Endothelial cell of umbilical vein (primary cell): ENCODE measurements around the gene MRTO4. TPM values are rescaled to one million over a fixed set of nuclear protein-coding genes. Genes with fewer than 3 reads are reported as not detected.
"Not testable (repeated sequence)": the region's sequence is repeated elsewhere in the genome, so short reads cannot be mapped to it uniquely, and the experiment has no call there.

Experiments used
- BruUV-seq: library from RNA; stranded (reverse); fragments of 400-500 nt; replicated peaks from 2 replicates; lab custom pipeline; 2021; lab: Mats Ljungman, UMichigan
- CTCF ChIA-PET: fragments of 300-600, 350-600 bp; sonication (Branson Sonifier 250); formaldehyde crosslinking; loops from one replicate; lab custom pipeline; 2021; ENCODE audit warnings: antibody characterized with exemption, inconsistent platforms; lab: Charles Lee
- POLR2A ChIA-PET: fragments of 300-600, 350-600 bp; sonication (Branson Sonifier 250); formaldehyde crosslinking; loops from one replicate; lab custom pipeline; 2021; ENCODE audit warnings: antibody characterized with exemption, inconsistent platforms; lab: Charles Lee
- DNase-seq: peaks from one replicate; pipeline ENCODE4 v3.0.0-alpha.2; 2011; ENCODE audit warnings: low read depth, low spot score
- FAIRE-seq: peaks from 2 replicates; lab custom pipeline; 2011; peaks lifted over from hg19 to GRCh38; lab: Jason Lieb, UNC
- H2AFZ ChIP-seq: 2 replicates; pipeline ENCODE4 v1.6.0; 2012; ENCODE audit warnings: low read depth, low read length, control low read depth, inconsistent platforms
- H3K27ac ChIP-seq: 2 replicates; pipeline ENCODE4 v1.5.1; 2011; ENCODE audit warnings: low read depth, mild to moderate bottlenecking, control low read depth, low read length, moderate library complexity; ENCODE audit not compliant: insufficient read depth
- H3K27me3 ChIP-seq, 2 experiments: 2 replicates each; pipeline versions ENCODE4 v1.6.0 to v1.6.1; 2011; ENCODE audit warnings: low read length in 2 of 2, mixed read lengths in 1 of 2; ENCODE audit not compliant: control insufficient read depth in 2 of 2, insufficient read depth in 2 of 2
- H3K36me3 ChIP-seq, 2 experiments: 2 replicates in 1 of 2; 3 replicates in 1 of 2; pipeline ENCODE4 v1.5.1; 2011; ENCODE audit warnings: low read length in 2 of 2, mild to moderate bottlenecking in 1 of 2, moderate library complexity in 1 of 2; ENCODE audit not compliant: control insufficient read depth in 2 of 2, insufficient read depth in 2 of 2; ENCODE audit errors: extremely low read depth in 1 of 2
- H3K4me1 ChIP-seq: 3 replicates; pipeline ENCODE4 v1.5.1; 2011; ENCODE audit warnings: mild to moderate bottlenecking, low read length; ENCODE audit not compliant: control insufficient read depth, insufficient read depth; ENCODE audit errors: extremely low read depth
- H3K4me2 ChIP-seq: 2 replicates; pipeline ENCODE4 v1.6.1; 2011; ENCODE audit warnings: low read length, control low read depth, mixed read lengths; ENCODE audit not compliant: insufficient read depth
- H3K4me3 ChIP-seq, 3 experiments: fragments of 200-600 bp in 1 of 3; sonication (generic), shearing (Covaris generic) in 1 of 3; replicated peaks in 1 of 3; 2 replicates each; pipeline ENCODE4 v1.5.1; 2011 to 2016; ENCODE audit warnings: control low read depth in 3 of 3, low read length in 3 of 3, mild to moderate bottlenecking in 2 of 3, inconsistent platforms in 1 of 3, low read depth in 1 of 3, moderate library complexity in 1 of 3; ENCODE audit not compliant: insufficient read depth in 1 of 3
- H3K79me2 ChIP-seq: 2 replicates; pipeline ENCODE4 v1.6.0; 2012; ENCODE audit warnings: low read length, inconsistent platforms; ENCODE audit not compliant: control insufficient read depth, insufficient read depth
- H3K9ac ChIP-seq: replicated peaks from 2 replicates; pipeline ENCODE3; 2011; ENCODE audit warnings: low read length, control low read depth; ENCODE audit not compliant: insufficient read depth; ENCODE audit errors: extremely low read depth
- H3K9me1 ChIP-seq: replicated peaks from 3 replicates; pipeline ENCODE4 v1.6.0; 2011; ENCODE audit warnings: mild to moderate bottlenecking, low read length; ENCODE audit not compliant: control insufficient read depth, insufficient read depth; ENCODE audit errors: extremely low read depth
- H3K9me3 ChIP-seq: replicated peaks from 2 replicates; pipeline ENCODE4 v1.5.1; 2012; ENCODE audit warnings: low read length, inconsistent platforms; ENCODE audit not compliant: control insufficient read depth, insufficient read depth
- H4K20me1 ChIP-seq: replicated peaks from 2 replicates; pipeline ENCODE3; 2011; ENCODE audit warnings: mild to moderate bottlenecking, low read length; ENCODE audit not compliant: control insufficient read depth, insufficient read depth; ENCODE audit errors: extremely low read depth
- EZH2 ChIP-seq: IDR thresholded peaks from 2 replicates; pipeline ENCODE4 v1.6.1; 2012; ENCODE audit warnings: borderline replicate concordance, low read depth, mild to moderate bottlenecking, moderate library complexity, low read length, inconsistent platforms; ENCODE audit not compliant: severe bottlenecking
- FOS ChIP-seq: IDR thresholded peaks from 2 replicates; pipeline ENCODE4 v1.6.1; 2011; ENCODE audit warnings: mild to moderate bottlenecking, low read length, moderate library complexity, borderline replicate concordance; ENCODE audit not compliant: insufficient read depth
- GATA2 ChIP-seq: IDR thresholded peaks from 2 replicates; pipeline ENCODE4 v1.7.0; 2011; ENCODE audit warnings: low read depth, mild to moderate bottlenecking, moderate library complexity, mixed read lengths, low read length; ENCODE audit not compliant: insufficient read length, insufficient read depth
- JUN ChIP-seq: IDR thresholded peaks from 2 replicates; pipeline ENCODE4 v1.6.1; 2011; ENCODE audit warnings: borderline replicate concordance, low read depth; ENCODE audit not compliant: insufficient read length, insufficient read depth
- MYC ChIP-seq: IDR thresholded peaks from one replicate; pipeline ENCODE4 v1.6.1; 2011; ENCODE audit warnings: mild to moderate bottlenecking, low read depth, low read length
- POLR2A ChIP-seq: IDR thresholded peaks from 2 replicates; pipeline ENCODE4 v1.6.1; 2012; ENCODE audit warnings: low read depth, mild to moderate bottlenecking, control low read depth, low read length
- POLR2AphosphoS5 ChIP-seq: IDR thresholded peaks from 2 replicates; pipeline ENCODE4 v1.6.1; 2012; ENCODE audit warnings: low read depth, mild to moderate bottlenecking, control low read depth, low read length, moderate library complexity; ENCODE audit not compliant: insufficient read depth
- dilution Hi-C: fragments of 300-500 bp; cut with MboI; formaldehyde crosslinking; loops from one replicate; pipeline ENCODE4 v1.15.0; 2019; ENCODE audit warnings: low sequenced_read_pairs; ENCODE audit not compliant: extremely low pct_ligation_motif_present
- intact Hi-C: fragments of 100-400 bp; cut with micrococcal nuclease; formaldehyde crosslinking; loops from one replicate; pipeline ENCODE4 v1.10.0; 2022
- polyA plus RNA-seq, 4 experiments: library from polyadenylated mRNA; depleted of rRNA in 3 of 4; stranded (reverse) in 3 of 4; unstranded in 1 of 4; fragments of >200 nt; gene quantifications; 2 replicates each; pipeline versions ENCODE4 v1.2.1 to v1.2.3, GENCODE V29; 2011 to 2012; ENCODE audit warnings: missing spikeins in 1 of 4
- total RNA-seq: library from RNA; stranded (reverse); gene quantifications from 2 replicates; pipeline ENCODE4 v1.2.3, GENCODE V29; 2021
- TF ChIP-seq, protein P1 (sequence below), 2 donors: IDR thresholded peaks; 1 replicate in 1 of 2; 2 replicates in 1 of 2; pipeline ENCODE4 v1.5.1; 2011; ENCODE audit warnings: low read length in 2 of 2, mild to moderate bottlenecking in 2 of 2, moderate library complexity in 2 of 2, control low read depth in 1 of 2, inconsistent platforms in 1 of 2, low read depth in 1 of 2; ENCODE audit not compliant: insufficient read depth in 1 of 2; ENCODE audit errors: extremely low read depth in 1 of 2
- TF ChIP-seq, protein P2 (sequence below): IDR thresholded peaks from 2 replicates; pipeline ENCODE4 v1.6.1; 2011; ENCODE audit not compliant: insufficient read depth, insufficient read length

Gene MRTO4
- total and polyA plus RNA-seq, 2 donors (not counting 3 experiments of a cell fraction or from before 2014, with no cell fraction given): 33.6 to 49.4 TPM

DNA sequence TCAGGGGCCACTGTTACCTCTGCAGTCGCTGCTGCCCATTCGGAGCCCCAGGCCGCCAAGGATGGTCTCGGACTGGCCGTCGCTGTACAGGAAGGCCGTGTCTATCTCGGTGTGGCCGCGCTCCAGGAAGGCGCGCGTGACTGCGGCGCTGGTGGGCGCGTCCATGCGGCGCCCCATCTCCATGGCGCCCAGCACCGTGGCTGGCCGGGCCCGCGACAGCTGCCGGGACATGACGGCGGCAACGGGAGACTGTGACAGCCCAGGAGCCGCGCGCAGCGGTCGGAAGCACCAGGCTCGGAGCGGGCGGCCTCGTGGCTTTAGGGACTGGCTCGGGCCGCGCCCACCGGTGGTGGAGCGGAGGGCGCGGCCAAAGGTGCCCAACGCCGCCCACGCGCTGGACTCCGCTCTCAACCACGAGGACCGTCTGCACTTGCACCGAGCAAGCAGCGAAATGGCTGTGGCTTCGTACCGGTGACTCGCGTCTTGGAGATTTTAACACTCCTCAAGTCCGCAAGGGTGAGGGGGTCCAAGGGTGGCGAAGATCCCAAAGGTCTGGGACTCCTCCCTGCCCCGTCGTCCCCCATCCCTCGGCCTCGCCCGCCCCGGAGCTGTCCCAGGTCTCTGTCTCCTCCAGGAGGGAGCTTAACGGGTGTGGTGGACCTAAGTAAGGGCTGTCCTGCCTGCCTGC is 22.4 kb downstream of the MRTO4 start:
- POLR2A ChIA-PET: not testable (repeated sequence)
- H2AFZ ChIP-seq: peak overlapping the region; percentile 61

DNA sequence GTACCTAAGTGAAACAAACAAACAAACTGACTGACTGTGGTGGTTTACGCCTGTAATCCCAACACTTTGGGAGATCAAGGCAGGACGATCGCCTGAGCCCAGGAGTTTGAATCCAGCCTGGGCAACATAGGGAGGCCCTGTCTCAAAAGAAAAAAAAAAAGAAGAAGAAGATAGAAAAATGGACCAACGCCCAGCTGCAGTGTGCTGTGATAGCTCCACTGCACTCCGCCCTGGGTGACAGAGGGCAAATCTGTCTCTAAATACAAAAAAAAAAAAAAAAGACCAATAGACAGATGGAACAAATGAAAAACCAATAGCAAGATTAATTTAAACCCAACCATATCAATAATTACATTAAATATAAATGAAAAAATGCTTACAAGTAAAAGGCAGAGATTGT is 23.0 kb downstream of the MRTO4 start:
- Histone ChIP-seq H3K9me1 (no peaks in the 10 kb centered on the region), H3K27me3 (peaks cover 2 to 7% of the 10 kb centered on the region in 2 experiments), H3K4me3 (no peak overlapping the region), H3K79me2 (no peaks in the 10 kb centered on the region), H4K20me1 (no peaks in the 10 kb centered on the region), H3K36me3 (no peaks in the 10 kb centered on the region), H3K4me1 (no peaks in the 10 kb centered on the region), H2AFZ (no peak overlapping the region), H3K4me2 (no peak overlapping the region), H3K9me3 (no peaks in the 10 kb centered on the region), H3K9ac (no peak overlapping the region), H3K27ac (no peak overlapping the region)
- DNase-seq (no peak), FAIRE-seq (no peak)
- dilution Hi-C loops: no loop called here
- TF ChIP-seq, protein P1, sequence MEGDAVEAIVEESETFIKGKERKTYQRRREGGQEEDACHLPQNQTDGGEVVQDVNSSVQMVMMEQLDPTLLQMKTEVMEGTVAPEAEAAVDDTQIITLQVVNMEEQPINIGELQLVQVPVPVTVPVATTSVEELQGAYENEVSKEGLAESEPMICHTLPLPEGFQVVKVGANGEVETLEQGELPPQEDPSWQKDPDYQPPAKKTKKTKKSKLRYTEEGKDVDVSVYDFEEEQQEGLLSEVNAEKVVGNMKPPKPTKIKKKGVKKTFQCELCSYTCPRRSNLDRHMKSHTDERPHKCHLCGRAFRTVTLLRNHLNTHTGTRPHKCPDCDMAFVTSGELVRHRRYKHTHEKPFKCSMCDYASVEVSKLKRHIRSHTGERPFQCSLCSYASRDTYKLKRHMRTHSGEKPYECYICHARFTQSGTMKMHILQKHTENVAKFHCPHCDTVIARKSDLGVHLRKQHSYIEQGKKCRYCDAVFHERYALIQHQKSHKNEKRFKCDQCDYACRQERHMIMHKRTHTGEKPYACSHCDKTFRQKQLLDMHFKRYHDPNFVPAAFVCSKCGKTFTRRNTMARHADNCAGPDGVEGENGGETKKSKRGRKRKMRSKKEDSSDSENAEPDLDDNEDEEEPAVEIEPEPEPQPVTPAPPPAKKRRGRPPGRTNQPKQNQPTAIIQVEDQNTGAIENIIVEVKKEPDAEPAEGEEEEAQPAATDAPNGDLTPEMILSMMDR (IDR thresholded peaks at IDR 0.05; ENCODE audit: extremely low read depth in 1 of 2, insufficient read depth in 1 of 2, low read depth in 1 of 2, low read length in 2 of 2): no peak
- TF ChIP-seq, protein P2, sequence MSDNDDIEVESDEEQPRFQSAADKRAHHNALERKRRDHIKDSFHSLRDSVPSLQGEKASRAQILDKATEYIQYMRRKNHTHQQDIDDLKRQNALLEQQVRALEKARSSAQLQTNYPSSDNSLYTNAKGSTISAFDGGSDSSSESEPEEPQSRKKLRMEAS: no peak
- TF ChIP-seq JUN (no peak), MYC (no peak), FOS (no peak), GATA2 (no peak), POLR2A (no peak), POLR2AphosphoS5 (no peak), EZH2 (no peak)
- no TSS peak for BruUV-seq
- intact Hi-C loops: loop anchor here (5.0 kb wide), 1 partner anchor 378 kb away; no protein-coding TSS in a partner anchor
- POLR2A ChIA-PET: no interaction called here
- CTCF ChIA-PET: no interaction called here

More for the DNA sequence above, 22.4 kb downstream of the MRTO4 start:
- CTCF ChIA-PET, DNase-seq, H3K4me2 ChIP-seq, H3K9me1 ChIP-seq, H3K9ac ChIP-seq, BruUV-seq, H3K4me1 ChIP-seq, H3K36me3 ChIP-seq, H3K27ac ChIP-seq, H3K27me3 ChIP-seq, H3K9me3 ChIP-seq, dilution Hi-C loops, H4K20me1 ChIP-seq, H3K79me2 ChIP-seq: not testable (repeated sequence)
- H3K4me3 ChIP-seq: peak overlapping the region in 1 of 3 experiments; percentile 19
- FAIRE-seq: peak; percentile 79
- intact Hi-C loops: loop anchor here (5.0 kb wide), 1 partner anchor 378 kb away; no protein-coding TSS in a partner anchor
